Stimulated activated CD4-positive, alpha-beta T cell treated with anti-CD3 and anti-CD28 coated beads, Interleukin-1b, Interleukin-23, amount 100 ng/mL, for 4 hours (primary cell): ENCODE data around the gene LRP8.

ENCODE experiments used
- DNase-seq, 2 donors: peaks; one replicate each; pipeline ENCODE4 v3.0.0-alpha.2; 2020; ENCODE audit warnings: low read depth in 2 of 2

The LRP8 gene

GRCh38 chr1:53306168-53306567 is 21.7 kb downstream of the LRP8 start:
- DNase-seq: no peak

- DNase-seq: no peak
These were observed 22.2 kb downstream of the LRP8 start for GRCh38 chr1:53305650-53306049.

- DNase-seq: no peak
These were observed 23.3 kb downstream of the LRP8 start for GRCh38 chr1:53304527-53304926.

GRCh38 chr1:53303726-53304515 is 23.9 kb downstream of the LRP8 start:
- no peak for DNase-seq

- no peak for DNase-seq
These were observed 24.6 kb downstream of the LRP8 start for GRCh38 chr1:53303243-53303642.

- DNase-seq: no peak
These were observed 28.6 kb downstream of the LRP8 start for GRCh38 chr1:53299233-53299632.

GRCh38 chr1:53298045-53298637 is 29.7 kb downstream of the LRP8 start:
- DNase-seq: no peak

GRCh38 chr1:53297195-53297594 is 30.7 kb downstream of the LRP8 start:
- DNase-seq: no peak

- no peak for DNase-seq
These were observed 31.6 kb downstream of the LRP8 start for GRCh38 chr1:53296117-53296749.

- no peak for DNase-seq
These were observed 32.1 kb downstream of the LRP8 start for GRCh38 chr1:53295726-53296116.

- DNase-seq: no peak
These were observed 32.6 kb downstream of the LRP8 start for GRCh38 chr1:53295295-53295694.

- peak; percentile 22 to 27 for DNase-seq
These were observed 33.3 kb downstream of the LRP8 start for GRCh38 chr1:53294567-53294966.

- no peak for DNase-seq
These were observed 33.8 kb downstream of the LRP8 start for GRCh38 chr1:53294061-53294460.

GRCh38 chr1:53293123-53293522 is 34.7 kb downstream of the LRP8 start:
- DNase-seq: no peak

GRCh38 chr1:53292690-53293089 is 35.2 kb downstream of the LRP8 start:
- no peak for DNase-seq

- DNase-seq: no peak
These were observed 36.3 kb downstream of the LRP8 start for GRCh38 chr1:53291574-53291973.

- no peak for DNase-seq
These were observed 39.0 kb downstream of the LRP8 start for GRCh38 chr1:53288790-53289429.

GRCh38 chr1:53288002-53288789 is 39.7 kb downstream of the LRP8 start:
- no peak for DNase-seq

- DNase-seq: no peak
These were observed 40.9 kb downstream of the LRP8 start for GRCh38 chr1:53286955-53287354.

GRCh38 chr1:53285969-53286760 is 41.7 kb downstream of the LRP8 start:
- DNase-seq: no peak

GRCh38 chr1:53285546-53285945 is 42.3 kb downstream of the LRP8 start:
- DNase-seq: no peak
